PC-9 (cell line): ENCODE data around the gene PTCD1. TPM values are rescaled to one million over a fixed set of nuclear protein-coding genes. Genes with fewer than 3 reads are reported as not detected.

Experiments
- BruUV-seq: library from RNA; stranded (reverse); fragments of 400-500 nt; replicated peaks from 2 replicates; lab custom pipeline; 2021; lab: Mats Ljungman, UMichigan
- CTCF ChIA-PET: fragments of 300-600 bp; sonication (Branson Sonifier 250); formaldehyde crosslinking; loops from one replicate; lab custom pipeline; 2022; ENCODE audit warnings: antibody characterized with exemption; lab: Charles Lee
- POLR2A ChIA-PET: fragments of 300-600 bp; sonication (Branson Sonifier 250); formaldehyde crosslinking; loops from one replicate; lab custom pipeline; 2022; ENCODE audit warnings: antibody characterized with exemption; ENCODE audit not compliant: unreplicated experiment; lab: Charles Lee
- DNase-seq, 2 experiments: peaks; one replicate each; pipeline versions ENCODE4 v3.0.0 to v3.0.0-alpha.2; 2015 to 2022; ENCODE audit warnings: mixed read lengths in 1 of 2
- H2AFZ ChIP-seq: fragments of 200-600 bp; sonication (generic); 2 replicates; pipeline ENCODE4 v1.8.1; 2017; ENCODE audit warnings: antibody characterized with exemption
- H3F3A ChIP-seq: fragments of 200-600 bp; sonication (generic); 2 replicates; pipeline ENCODE4 v1.8.1; 2017; ENCODE audit warnings: antibody characterized with exemption, mild to moderate bottlenecking, low read depth; ENCODE audit not compliant: insufficient read depth
- H3K27ac ChIP-seq: fragments of 200-600 bp; sonication (generic); 2 replicates; pipeline ENCODE4 v1.6.1; 2016; ENCODE audit warnings: mixed run types
- H3K27me3 ChIP-seq: fragments of 200-600 bp; sonication (generic); 2 replicates; pipeline ENCODE4 v1.6.1; 2016; ENCODE audit warnings: low read depth, mixed run types; ENCODE audit not compliant: insufficient read depth
- H3K36me3 ChIP-seq: fragments of 200-600 bp; sonication (generic); 2 replicates; pipeline ENCODE4 v1.6.1; 2016; ENCODE audit warnings: low read depth, mixed run types
- H3K4me1 ChIP-seq: fragments of 200-600 bp; sonication (generic); replicated peaks from 2 replicates; pipeline ENCODE4 v1.6.1; 2016; ENCODE audit warnings: mixed run types; ENCODE audit not compliant: insufficient read depth
- H3K4me2 ChIP-seq: fragments of 200-600 bp; sonication (generic); 2 replicates; pipeline ENCODE4 v1.6.1; 2017; ENCODE audit warnings: mixed run types
- H3K4me3 ChIP-seq: fragments of 200-600 bp; sonication (generic); 2 replicates; pipeline ENCODE4 v1.6.1; 2016; ENCODE audit warnings: mixed run types
- H3K79me2 ChIP-seq: fragments of 200-600 bp; sonication (generic); 2 replicates; pipeline ENCODE4 v1.6.1; 2017; ENCODE audit warnings: low read depth, mixed run types
- H3K9me2 ChIP-seq: fragments of 200-600 bp; sonication (generic); 2 replicates; pipeline ENCODE4 v1.8.1; 2017; ENCODE audit warnings: mild to moderate bottlenecking; ENCODE audit not compliant: insufficient read depth
- H3K9me3 ChIP-seq: fragments of 200-600 bp; sonication (generic); 2 replicates; pipeline ENCODE4 v1.8.1; 2016; ENCODE audit warnings: low read depth; ENCODE audit not compliant: insufficient read depth
- H4K20me1 ChIP-seq: fragments of 200-600 bp; sonication (generic); 2 replicates; pipeline ENCODE4 v1.8.1; 2017; ENCODE audit not compliant: insufficient read depth
- CTCF ChIP-seq: fragments of 200-600 bp; sonication (generic); conservative IDR thresholded peaks from 2 replicates; pipeline ENCODE4 v1.6.1; 2017; ENCODE audit warnings: mixed run types, antibody characterized with exemption, mild to moderate bottlenecking, moderate library complexity
- EZH2 ChIP-seq: fragments of 200-600 bp; sonication (generic); IDR thresholded peaks from 2 replicates; pipeline ENCODE4 v1.8.0; 2017; ENCODE audit warnings: antibody characterized with exemption, low read depth
- intact Hi-C: fragments of 100-400 bp; cut with micrococcal nuclease; formaldehyde crosslinking; loops from one replicate; pipeline ENCODE4 v1.10.0; 2022; ENCODE audit not compliant: unreplicated experiment
- total RNA-seq: library from RNA; stranded (reverse); gene quantifications from 2 replicates; pipeline ENCODE4 v1.2.3, GENCODE V29; 2021

The PTCD1 gene
- total RNA-seq, 1 experiment from 2014 or later = 8.0 TPM

- Histone ChIP-seq H3K27ac (no peak overlapping the region), H3K9me3 (no peaks in the 10 kb centered on the region), H3K4me2 (no peak overlapping the region), H3K79me2 (no peaks in the 10 kb centered on the region), H3K27me3 (no peaks in the 10 kb centered on the region), H3K4me3 (no peak overlapping the region), H3K9me2 (no peaks in the 10 kb centered on the region), H3F3A (peaks cover 18% of the 10 kb centered on the region; the same call in 1 of the 2 replicates), H4K20me1 (peaks cover 16% of the 10 kb centered on the region), H3K36me3 (peaks cover 9% of the 10 kb centered on the region; the same call in 1 of the 2 replicates), H3K4me1 (no peaks in the 10 kb centered on the region), H2AFZ (no peak overlapping the region)
- intact Hi-C loops = no loop called here
- BruUV-seq = no TSS peak
- no peak for TF ChIP-seq EZH2
- no peak for TF ChIP-seq CTCF
- no peak for DNase-seq
- ChIA-PET POLR2A (no interaction called here), CTCF (no interaction called here)
Observed at GRCh38 chr7:99420213-99420612, 18.4 kb downstream of the PTCD1 start.

GRCh38 chr7:99419323-99420021 lies 19.1 kb downstream of the PTCD1 start:
- Histone ChIP-seq H3K79me2 (no peaks in the 10 kb centered on the region), H3K27me3 (no peaks in the 10 kb centered on the region), H3K9me2 (no peaks in the 10 kb centered on the region), H3K27ac (no peak overlapping the region), H3K9me3 (no peaks in the 10 kb centered on the region), H3K4me3 (no peak overlapping the region), H3F3A (peaks cover 18% of the 10 kb centered on the region; the same call in 1 of the 2 replicates), H2AFZ (no peak overlapping the region), H3K4me2 (no peak overlapping the region), H4K20me1 (peaks cover 16% of the 10 kb centered on the region), H3K36me3 (peaks cover 9% of the 10 kb centered on the region; the same call in 1 of the 2 replicates), H3K4me1 (no peaks in the 10 kb centered on the region)
- ChIA-PET POLR2A (no interaction called here), CTCF (no interaction called here)
- no TSS peak for BruUV-seq
- TF ChIP-seq CTCF (no peak), EZH2 (no peak)
- intact Hi-C loops = no loop called here
- DNase-seq = no peak

- BruUV-seq = no TSS peak
- Histone ChIP-seq H2AFZ (no peak overlapping the region), H3K4me2 (no peak overlapping the region), H3F3A (peaks cover 20% of the 10 kb centered on the region; the same call in 1 of the 2 replicates), H4K20me1 (peaks cover 16% of the 10 kb centered on the region), H3K27me3 (no peaks in the 10 kb centered on the region), H3K36me3 (peaks cover 14% of the 10 kb centered on the region; the same call in 1 of the 2 replicates), H3K4me3 (no peak overlapping the region), H3K9me2 (no peaks in the 10 kb centered on the region), H3K27ac (no peak overlapping the region), H3K4me1 (no peaks in the 10 kb centered on the region), H3K79me2 (no peaks in the 10 kb centered on the region), H3K9me3 (no peaks in the 10 kb centered on the region)
- intact Hi-C loops = no loop called here
- no peak for TF ChIP-seq CTCF
- TF ChIP-seq EZH2 = no peak
- ChIA-PET CTCF (no interaction called here), POLR2A (interaction anchor here (0.6 kb wide), 1 partner anchor 241 kb away, joined by 3 read pairs; no protein-coding TSS in a partner anchor)
- DNase-seq = no peak
Observed at GRCh38 chr7:99418260-99418659, 20.3 kb downstream of the PTCD1 start.
